K562 (cell line): ENCODE measurements around the gene RPL18A. TPM values are rescaled to one million over a fixed set of nuclear protein-coding genes. Genes with fewer than 3 reads are reported as not detected.

Experiments used
- ARID4B ChIP-seq: sonication (generic); formaldehyde crosslinking; IDR thresholded peaks from 2 replicates; pipeline ENCODE4 v1.8.0; 2022; ENCODE audit warnings: mild to moderate bottlenecking, missing genetic modification reagents
- E2F6 ChIP-seq, 2 experiments: IDR thresholded peaks; 2 replicates each; pipeline ENCODE4 v1.6.1; 2011; ENCODE audit warnings: borderline replicate concordance in 1 of 2, control low read depth in 1 of 2, low read depth in 1 of 2, low read length in 1 of 2, mild to moderate bottlenecking in 1 of 2, mixed read lengths in 1 of 2, moderate library complexity in 1 of 2; ENCODE audit not compliant: insufficient read depth in 1 of 2, insufficient read length in 1 of 2, poor library complexity in 1 of 2, severe bottlenecking in 1 of 2; ENCODE audit errors: extremely low read depth in 1 of 2
- GABPB1 ChIP-seq: sonication (generic); formaldehyde crosslinking; IDR thresholded peaks from 2 replicates; pipeline ENCODE4 v1.8.0; 2022; ENCODE audit warnings: mild to moderate bottlenecking, missing genetic modification reagents
- JUN ChIP-seq, 2 experiments: sonication (generic) in 1 of 2; formaldehyde crosslinking in 1 of 2; IDR thresholded peaks; 2 replicates each; pipeline versions ENCODE4 v1.6.1 to v1.8.0; 2012 to 2022; ENCODE audit warnings: borderline replicate concordance in 2 of 2, mild to moderate bottlenecking in 2 of 2, improper control_type of control experiment in 1 of 2, low read depth in 1 of 2, low read length in 1 of 2, missing genetic modification reagents in 1 of 2
- MTA3 ChIP-seq: fragments of 450-650 bp; formaldehyde crosslinking; IDR thresholded peaks from 2 replicates; pipeline ENCODE4 v1.6.1; 2017; ENCODE audit warnings: mild to moderate bottlenecking, borderline replicate concordance
- SMAD4 ChIP-seq: fragments of 250-450 bp; sonication (Bioruptor Pico); conservative IDR thresholded peaks from 2 replicates; pipeline ENCODE4 v1.8.0; 2021; ENCODE audit warnings: inconsistent platforms, mild to moderate bottlenecking, moderate library complexity
- SNIP1 ChIP-seq: fragments of 450-650 bp; IDR thresholded peaks from 2 replicates; pipeline ENCODE4 v1.7.1; 2017; ENCODE audit warnings: low read depth, mild to moderate bottlenecking
- SPI1 ChIP-seq: IDR thresholded peaks from 2 replicates; pipeline ENCODE4 v1.6.1; 2011; ENCODE audit warnings: low read depth, low read length, control low read depth, borderline replicate concordance
- ZC3H4 ChIP-seq: sonication (generic); formaldehyde crosslinking; IDR thresholded peaks from 2 replicates; pipeline ENCODE4 v1.9.0; 2021; ENCODE audit warnings: missing genetic modification reagents, borderline replicate concordance
- ZNF263 ChIP-seq: sonication (generic); formaldehyde crosslinking; IDR thresholded peaks from 2 replicates; pipeline ENCODE4 v1.8.0; 2022; ENCODE audit warnings: mild to moderate bottlenecking, missing genetic modification reagents, borderline replicate concordance
- ZNF561 ChIP-seq: fragments of 450-650 bp; formaldehyde crosslinking; conservative IDR thresholded peaks from 2 replicates; pipeline ENCODE4 v1.4.0; 2020; ENCODE audit warnings: mild to moderate bottlenecking, moderate library complexity
- polyA plus RNA-seq, 8 experiments: library from polyadenylated mRNA; depleted of rRNA in 4 of 8; stranded (reverse) in 5 of 8; unstranded in 3 of 8; fragments of >200 nt; fragmentation: Nextera tagmentation in 2 of 8; fragmentation: Illumina TruSeq in 1 of 8; extraction: Ambion mirVana in 2 of 8; extraction: Trizol in 1 of 8; gene quantifications; 2 replicates each; pipeline versions ENCODE4 v1.2.1 to v1.2.3, GENCODE V29; 2011 to 2014; ENCODE audit warnings: inconsistent platforms in 1 of 8, missing spikeins in 1 of 8
- total RNA-seq, 7 experiments: library from RNA; depleted of rRNA in 6 of 7; stranded (reverse); fragments of >200 nt in 6 of 7; fragmentation: Illumina TruSeq in 2 of 7; extraction: Trizol in 2 of 7; gene quantifications; 2 replicates each; pipeline versions ENCODE4 v1.2.1 to v1.2.3, GENCODE V29; 2011 to 2021; ENCODE audit warnings: low replicate concordance in 1 of 7

The RPL18A gene
- total and polyA plus RNA-seq, 9 of the 15 experiments (the other 6 are each of a cell fraction or from before 2014, with no cell fraction given) = 626 to 2,882 (median 1,895) TPM

GRCh38 chr19:17841371-17841809 lies 18.3 kb upstream of the RPL18A start (continued):
- peak; percentile 56; the same call in 1 of the 2 replicates for TF ChIP-seq ARID4B (CRISPR knock-in tag)
- TF ChIP-seq SMAD4 (CRISPR knock-in tag) = 0 out of 2 replicates have a peak, but pooled peaks have one; percentile 32
- no peak for TF ChIP-seq ZC3H4 (CRISPR knock-in tag)
- no peak for TF ChIP-seq JUN (IDR thresholded peaks at IDR 0.05; ENCODE audit: borderline replicate concordance, low read depth, low read length)
- TF ChIP-seq JUN (CRISPR knock-in tag; IDR thresholded peaks at IDR 0.05; ENCODE audit: borderline replicate concordance) = 0 out of 2 replicates have a peak, but pooled peaks have one; percentile 13
- TF ChIP-seq GABPB1 (CRISPR knock-in tag) = peak; percentile 34; the same call in 1 of the 2 replicates
- no peak for TF ChIP-seq SNIP1
- 0 out of 2 replicates have a peak, but pooled peaks have one; percentile 8 for TF ChIP-seq ZNF263
- 0 out of 2 replicates have a peak, but pooled peaks have one; percentile 56 for TF ChIP-seq MTA3
- peak; percentile 15 to 25 for TF ChIP-seq E2F6 (IDR thresholded peaks at IDR 0.05; ENCODE audit: borderline replicate concordance in 1 of 2, extremely low read depth in 1 of 2, insufficient read depth in 1 of 2, insufficient read length in 1 of 2, low read depth in 1 of 2, low read length in 1 of 2, poor library complexity in 1 of 2, severe bottlenecking in 1 of 2)
- TF ChIP-seq SPI1 = 0 out of 2 replicates have a peak, but pooled peaks have one; percentile 7
- TF ChIP-seq ZNF561 (CRISPR knock-in tag) = no peak
